GM23338 (cell line): Measurements from ENCODE around the gene GPX6. TPM values are rescaled to one million over a fixed set of nuclear protein-coding genes. Genes with fewer than 3 reads are reported as not detected.

Experiments
- ATAC-seq: fragments of 200-7000 bp; cut with Tn5 transposase; 3 replicates; pipeline ENCODE4 v1.9.1; 2020
- DNase-seq: peaks from one replicate; pipeline ENCODE4 v3.0.0-alpha.2; 2015; ENCODE audit warnings: low spot score
- H2AFZ ChIP-seq: fragments of 200-600 bp; sonication (generic); 2 replicates; pipeline ENCODE4 v1.8.0; 2016; ENCODE audit warnings: antibody characterized with exemption, mild to moderate bottlenecking, moderate library complexity
- H3F3A ChIP-seq: fragments of 200-600 bp; sonication (generic); replicated peaks from 2 replicates; pipeline ENCODE4 v1.8.0; 2017; ENCODE audit warnings: antibody characterized with exemption, mixed run types, low read depth
- H3K27ac ChIP-seq: fragments of 200-600 bp; sonication (generic); 2 replicates; pipeline ENCODE4 v1.6.1; 2016; ENCODE audit warnings: low read depth
- H3K27me3 ChIP-seq: fragments of 200-600 bp; sonication (generic); 2 replicates; pipeline ENCODE4 v1.8.0; 2016; ENCODE audit warnings: mild to moderate bottlenecking, mixed run types, moderate library complexity; ENCODE audit not compliant: insufficient read depth
- H3K36me3 ChIP-seq: fragments of 200-600 bp; sonication (generic); 2 replicates; pipeline ENCODE4 v1.8.0; 2016; ENCODE audit warnings: mild to moderate bottlenecking; ENCODE audit not compliant: insufficient read depth
- H3K4me1 ChIP-seq: fragments of 200-600 bp; sonication (generic); 2 replicates; pipeline ENCODE4 v1.8.0; 2016; ENCODE audit warnings: mild to moderate bottlenecking, moderate library complexity; ENCODE audit not compliant: insufficient read depth
- H3K4me2 ChIP-seq: fragments of 200-600 bp; sonication (generic); 2 replicates; pipeline ENCODE4 v1.7.1; 2017; ENCODE audit warnings: mixed run types
- H3K4me3 ChIP-seq: fragments of 200-600 bp; sonication (generic); 2 replicates; pipeline ENCODE4 v1.6.1; 2016; ENCODE audit warnings: mixed run types
- H3K79me2 ChIP-seq: fragments of 200-600 bp; sonication (generic); replicated peaks from 2 replicates; pipeline ENCODE4 v1.8.0; 2017; ENCODE audit warnings: mild to moderate bottlenecking; ENCODE audit not compliant: insufficient read depth
- H3K9me2 ChIP-seq: fragments of 200-600 bp; sonication (generic); 2 replicates; pipeline ENCODE4 v1.8.0; 2017; ENCODE audit not compliant: insufficient read depth
- H4K20me1 ChIP-seq: fragments of 200-600 bp; sonication (generic); replicated peaks from 2 replicates; pipeline ENCODE4 v1.8.0; 2017; ENCODE audit warnings: mild to moderate bottlenecking; ENCODE audit not compliant: insufficient read depth
- H3K27ac Mint-ChIP-seq: 2 replicates; pipeline ENCODE4 v1.8.0; 2020; ENCODE audit warnings: inconsistent platforms, mild to moderate bottlenecking, moderate library complexity, mixed read lengths
- H3K27me3 Mint-ChIP-seq: 3 replicates; pipeline ENCODE4 v1.8.0; 2022; ENCODE audit warnings: low read depth, mild to moderate bottlenecking, moderate library complexity, mixed read lengths, inconsistent platforms; ENCODE audit not compliant: insufficient read depth, poor library complexity
- H3K36me3 Mint-ChIP-seq: 3 replicates; pipeline ENCODE4 v1.8.0; 2021; ENCODE audit warnings: low read depth, mild to moderate bottlenecking, inconsistent platforms, moderate library complexity, mixed read lengths
- H3K4me1 Mint-ChIP-seq: 3 replicates; pipeline ENCODE4 v1.8.0; 2020; ENCODE audit warnings: mild to moderate bottlenecking, inconsistent platforms, mixed read lengths
- H3K4me3 Mint-ChIP-seq: 3 replicates; pipeline ENCODE4 v1.8.0; 2021; ENCODE audit warnings: moderate library complexity, mild to moderate bottlenecking, inconsistent platforms, mixed read lengths
- H3K9me3 Mint-ChIP-seq: 3 replicates; pipeline ENCODE4 v1.8.0; 2020; ENCODE audit warnings: moderate library complexity, mild to moderate bottlenecking, inconsistent platforms, mixed read lengths
- CREB1 ChIP-seq: fragments of 250-450 bp; sonication (Bioruptor Pico); IDR thresholded peaks from 2 replicates; pipeline ENCODE4 v1.5.0; 2020; ENCODE audit warnings: low read depth, mild to moderate bottlenecking, moderate library complexity
- ETS1 ChIP-seq: IDR thresholded peaks from 2 replicates; pipeline ENCODE4 v1.6.1; 2016; ENCODE audit warnings: antibody characterized with exemption
- EZH2 ChIP-seq: fragments of 200-600 bp; sonication (generic); IDR thresholded peaks from one replicate; pipeline ENCODE4 v1.8.0; 2017; ENCODE audit warnings: antibody characterized with exemption, mild to moderate bottlenecking, low read depth; ENCODE audit not compliant: unreplicated experiment
- EZH2phosphoT487 ChIP-seq: fragments of 200-600 bp; sonication (generic); IDR thresholded peaks from one replicate; pipeline ENCODE4 v1.8.1; 2018; ENCODE audit warnings: antibody characterized with exemption; ENCODE audit not compliant: unreplicated experiment
- JUNB ChIP-seq: IDR thresholded peaks from one replicate; pipeline ENCODE4 v1.6.1; 2016; ENCODE audit warnings: antibody characterized with exemption; ENCODE audit not compliant: unreplicated experiment
- REST ChIP-seq: IDR thresholded peaks from one replicate; pipeline ENCODE4 v1.6.1; 2018; ENCODE audit warnings: antibody characterized with exemption; ENCODE audit not compliant: unreplicated experiment
- STAT1 ChIP-seq: IDR thresholded peaks from one replicate; pipeline ENCODE4 v1.6.1; 2016; ENCODE audit warnings: antibody characterized with exemption; ENCODE audit not compliant: unreplicated experiment
- ZNF114 ChIP-seq: fragments of 250-450 bp; sonication (Bioruptor Pico); IDR thresholded peaks from 2 replicates; pipeline ENCODE4 v1.5.0; 2020; ENCODE audit warnings: mild to moderate bottlenecking, moderate library complexity
- ZNF331 ChIP-seq: fragments of 250-450 bp; sonication (Bioruptor Pico); IDR thresholded peaks from 2 replicates; pipeline ENCODE4 v1.5.0; 2020; ENCODE audit warnings: low read depth, mild to moderate bottlenecking, moderate library complexity
- polyA plus RNA-seq: library from polyadenylated mRNA; unstranded; fragments of >200 nt; fragmentation: Nextera tagmentation; extraction: Ambion mirVana; gene quantifications from 2 replicates; pipeline ENCODE4 v1.2.1, GENCODE V29; 2016
- total RNA-seq: library from RNA; depleted of rRNA; stranded (reverse); fragments of >200 nt; shearing (Covaris generic); gene quantifications from 2 replicates; pipeline ENCODE4 v1.2.3, GENCODE V29; 2014
- TF ChIP-seq, protein P1 (sequence below), 2 experiments: fragments of 200-600 bp in 1 of 2; sonication (generic) in 1 of 2; conservative IDR thresholded peaks; 2 replicates each; pipeline versions ENCODE4 v1.5.1 to v1.6.1; 2016 to 2017; ENCODE audit warnings: antibody characterized with exemption in 2 of 2, low read depth in 2 of 2, mild to moderate bottlenecking in 2 of 2, moderate library complexity in 1 of 2

GPX6 gene
- total and polyA plus RNA-seq, 2 experiments from 2014 or later: not detected

DNA sequence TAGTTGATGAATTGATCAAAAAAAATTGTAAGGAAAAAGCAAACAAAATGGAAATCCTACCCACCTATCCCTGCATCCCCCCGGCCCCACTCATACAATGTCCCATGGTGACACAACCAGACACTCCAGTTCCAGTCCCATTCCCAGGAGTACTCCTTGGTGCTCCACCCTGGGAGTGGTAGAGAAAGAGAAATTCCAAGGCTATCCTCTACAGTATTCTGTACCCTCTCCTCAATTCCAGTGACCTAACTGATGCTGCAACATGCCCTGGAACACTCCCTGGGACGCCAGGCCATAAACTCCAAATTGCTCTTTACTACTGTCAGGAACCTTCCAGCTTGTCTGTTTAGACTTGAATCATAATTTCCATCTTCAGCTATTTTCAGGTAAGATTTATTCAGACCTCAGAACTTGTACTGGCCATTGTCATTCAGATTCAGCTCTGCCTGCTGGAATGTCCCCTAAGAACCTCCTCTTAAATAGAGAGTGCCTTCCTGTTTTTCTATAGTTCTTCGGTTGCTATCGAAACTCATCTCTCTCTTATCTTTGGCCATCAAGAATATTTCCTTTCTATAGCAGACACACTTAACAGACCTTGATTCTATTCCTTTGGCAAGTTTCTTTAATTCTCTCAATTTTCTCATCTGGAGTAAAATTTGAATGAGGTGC is 8.7 kb downstream of the GPX6 start (continued):
- TF ChIP-seq REST (no peak), JUNB (no peak), EZH2 (no peak), EZH2phosphoT487 (no peak), ZNF331 (no peak), ZNF114 (CRISPR knock-in tag) (no peak)
- TF ChIP-seq, protein P1, sequence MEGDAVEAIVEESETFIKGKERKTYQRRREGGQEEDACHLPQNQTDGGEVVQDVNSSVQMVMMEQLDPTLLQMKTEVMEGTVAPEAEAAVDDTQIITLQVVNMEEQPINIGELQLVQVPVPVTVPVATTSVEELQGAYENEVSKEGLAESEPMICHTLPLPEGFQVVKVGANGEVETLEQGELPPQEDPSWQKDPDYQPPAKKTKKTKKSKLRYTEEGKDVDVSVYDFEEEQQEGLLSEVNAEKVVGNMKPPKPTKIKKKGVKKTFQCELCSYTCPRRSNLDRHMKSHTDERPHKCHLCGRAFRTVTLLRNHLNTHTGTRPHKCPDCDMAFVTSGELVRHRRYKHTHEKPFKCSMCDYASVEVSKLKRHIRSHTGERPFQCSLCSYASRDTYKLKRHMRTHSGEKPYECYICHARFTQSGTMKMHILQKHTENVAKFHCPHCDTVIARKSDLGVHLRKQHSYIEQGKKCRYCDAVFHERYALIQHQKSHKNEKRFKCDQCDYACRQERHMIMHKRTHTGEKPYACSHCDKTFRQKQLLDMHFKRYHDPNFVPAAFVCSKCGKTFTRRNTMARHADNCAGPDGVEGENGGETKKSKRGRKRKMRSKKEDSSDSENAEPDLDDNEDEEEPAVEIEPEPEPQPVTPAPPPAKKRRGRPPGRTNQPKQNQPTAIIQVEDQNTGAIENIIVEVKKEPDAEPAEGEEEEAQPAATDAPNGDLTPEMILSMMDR (conservative IDR thresholded peaks at IDR 0.05; ENCODE audit: low read depth in 2 of 2): no peak

- no peak for ATAC-seq
- H3K4me3 Mint-ChIP-seq: no peak overlapping the region
- Histone ChIP-seq H2AFZ (no peak overlapping the region), H3K27ac (no peak overlapping the region), H3K4me2 (0 out of 2 replicates have a peak overlapping the region, but pooled peaks have one; percentile 56), H3K4me3 (no peak overlapping the region), H3K9me2 (peaks cover 2% of the 10 kb centered on the region; the same call in 1 of the 2 replicates), H3F3A (no peaks in the 10 kb centered on the region), H3K79me2 (no peaks in the 10 kb centered on the region), H4K20me1 (no peaks in the 10 kb centered on the region), H3K36me3 (no peaks in the 10 kb centered on the region), H3K27me3 (no peaks in the 10 kb centered on the region), H3K4me1 (peaks cover 17% of the 10 kb centered on the region)
- no peak overlapping the region for H3K27ac Mint-ChIP-seq
- H3K27me3 Mint-ChIP-seq: peaks cover 2% of the 10 kb centered on the region
- H3K36me3 Mint-ChIP-seq: 0 out of 3 replicates have a peak, but pooled peaks cover 3% of the 10 kb centered on the region
- peaks cover 9% of the 10 kb centered on the region; the same call in 2 of the 3 replicates for H3K9me3 Mint-ChIP-seq
- TF ChIP-seq, protein P1 (conservative IDR thresholded peaks at IDR 0.05; ENCODE audit: low read depth in 2 of 2): no peak
- no peak for TF ChIP-seq ZNF331
- no peak for TF ChIP-seq STAT1
- no peak for TF ChIP-seq ETS1
- TF ChIP-seq CREB1 (CRISPR knock-in tag): no peak
- TF ChIP-seq JUNB: no peak
- TF ChIP-seq REST: no peak
- TF ChIP-seq ZNF114 (CRISPR knock-in tag): no peak
- DNase-seq: no peak
- peaks cover 16% of the 10 kb centered on the region for H3K4me1 Mint-ChIP-seq
These were observed 9.9 kb downstream of the GPX6 start for GRCh38 chr6:28505733-28506132.
